HepG2 (cell line): ENCODE measurements around the gene KIF1B. TPM values are rescaled to one million over a fixed set of nuclear protein-coding genes. Genes with fewer than 3 reads are reported as not detected.
A peak's percentile ranks its signal among the peaks of the same experiment; 100 is the strongest.

Experiments
- CREB1 ChIP-seq, 2 experiments: fragments of 450-650 bp in 1 of 2; IDR thresholded peaks; 2 replicates each; pipeline ENCODE4 v1.6.1; 2016 to 2017; ENCODE audit warnings: control low read depth in 1 of 2, mild to moderate bottlenecking in 1 of 2, missing compliant biosample characterization in 1 of 2, missing genetic modification characterization in 1 of 2
- FOXK1 ChIP-seq: sonication (generic); formaldehyde crosslinking; IDR thresholded peaks from 2 replicates; pipeline ENCODE4 v1.4.0; 2020; ENCODE audit warnings: low read depth, missing genetic modification reagents, borderline replicate concordance
- HIVEP1 ChIP-seq: sonication (generic); formaldehyde crosslinking; IDR thresholded peaks from 2 replicates; pipeline ENCODE4 v1.4.0; 2020; ENCODE audit warnings: mild to moderate bottlenecking, missing genetic modification reagents
- HNRNPUL1 ChIP-seq: fragments of 200-400 bp; formaldehyde crosslinking; IDR thresholded peaks from 2 replicates; pipeline ENCODE4 v1.6.1; 2017; ENCODE audit warnings: low read depth, mild to moderate bottlenecking, low read length, moderate library complexity
- NONO ChIP-seq, 2 experiments: fragments of 450-650 bp in 1 of 2; sonication (generic) in 1 of 2; formaldehyde crosslinking in 1 of 2; IDR thresholded peaks in 1 of 2; conservative IDR thresholded peaks in 1 of 2; 2 replicates each; pipeline versions ENCODE4 v1.6.1 to v1.8.0; 2017 to 2022; ENCODE audit warnings: mild to moderate bottlenecking in 1 of 2, missing genetic modification reagents in 1 of 2, moderate library complexity in 1 of 2
- POGZ ChIP-seq: sonication (generic); formaldehyde crosslinking; IDR thresholded peaks from 2 replicates; pipeline ENCODE4 v1.4.0; 2020; ENCODE audit warnings: mild to moderate bottlenecking, missing genetic modification reagents
- RBAK ChIP-seq: sonication (generic); formaldehyde crosslinking; IDR thresholded peaks from 2 replicates; pipeline ENCODE4 v1.5.1; 2020; ENCODE audit warnings: mild to moderate bottlenecking, missing genetic modification reagents
- RXRB ChIP-seq: IDR thresholded peaks from 2 replicates; pipeline ENCODE4 v1.6.1; 2016; ENCODE audit warnings: borderline replicate concordance, missing genetic modification reagents, missing compliant biosample characterization
- SMAD9 ChIP-seq: sonication (generic); formaldehyde crosslinking; IDR thresholded peaks from 2 replicates; pipeline ENCODE4 v1.5.1; 2020; ENCODE audit warnings: mild to moderate bottlenecking, missing genetic modification reagents
- SRY ChIP-seq: sonication (generic); formaldehyde crosslinking; IDR thresholded peaks from 2 replicates; pipeline ENCODE4 v1.8.0; 2022; ENCODE audit warnings: mild to moderate bottlenecking, missing genetic modification reagents
- SSRP1 ChIP-seq: IDR thresholded peaks from 2 replicates; pipeline ENCODE4 v1.6.1; 2016; ENCODE audit warnings: control low read depth
- TBX2 ChIP-seq: sonication (generic); formaldehyde crosslinking; IDR thresholded peaks from 2 replicates; pipeline ENCODE4 v1.5.0; 2020; ENCODE audit warnings: missing genetic modification reagents, mild to moderate bottlenecking, borderline replicate concordance
- ZBTB25 ChIP-seq: IDR thresholded peaks from 2 replicates; pipeline ENCODE4 v1.6.1; 2018; ENCODE audit warnings: missing genetic modification reagents
- ZHX2 ChIP-seq, 2 experiments: sonication (generic) in 1 of 2; formaldehyde crosslinking in 1 of 2; IDR thresholded peaks; 2 replicates each; pipeline versions ENCODE4 v1.6.1 to v1.9.0; 2014 to 2022; ENCODE audit warnings: antibody characterized with exemption in 1 of 2, borderline replicate concordance in 1 of 2, inconsistent platforms in 1 of 2, low read depth in 1 of 2, missing genetic modification reagents in 1 of 2
- ZNF264 ChIP-seq: sonication (generic); formaldehyde crosslinking; IDR thresholded peaks from 2 replicates; pipeline ENCODE4 v1.4.0; 2020; ENCODE audit warnings: missing genetic modification reagents
- ZNF574 ChIP-seq: sonication (generic); formaldehyde crosslinking; IDR thresholded peaks from 2 replicates; pipeline ENCODE4 v1.4.0; 2020; ENCODE audit warnings: missing genetic modification reagents
- ZNF580 ChIP-seq: IDR thresholded peaks from 2 replicates; pipeline ENCODE4 v1.6.1; 2016; ENCODE audit warnings: low read depth, borderline replicate concordance
- ZSCAN29 ChIP-seq: sonication (generic); formaldehyde crosslinking; conservative IDR thresholded peaks from 2 replicates; pipeline ENCODE4 v1.4.0; 2020; ENCODE audit warnings: mild to moderate bottlenecking, missing genetic modification reagents
- polyA plus RNA-seq, 8 experiments: library from polyadenylated mRNA; depleted of rRNA in 3 of 8; stranded (reverse) in 7 of 8; unstranded in 1 of 8; fragments of >200 nt; fragmentation: Illumina TruSeq in 4 of 8; extraction: Trizol in 4 of 8; gene quantifications; 2 replicates each; pipeline versions ENCODE4 v1.2.1 to v1.2.3, GENCODE V29; 2011 to 2016; ENCODE audit warnings: low read depth in 4 of 8, missing spikeins in 1 of 8, mixed read lengths in 1 of 8; ENCODE audit not compliant: insufficient read depth in 1 of 8
- total RNA-seq, 5 experiments: library from RNA; depleted of rRNA; stranded (reverse); fragments of >200 nt; fragmentation: Illumina TruSeq; extraction: Trizol; gene quantifications; 2 replicates each; pipeline ENCODE4 v1.2.3, GENCODE V29; 2016; ENCODE audit warnings: low read depth in 1 of 5

The KIF1B gene
- total and polyA plus RNA-seq, 2 of the 13 experiments (the other 11 are each of a cell fraction or from before 2014, with no cell fraction given): 26.7 to 32.5 TPM

- no peak for TF ChIP-seq SMAD9 (CRISPR knock-in tag)
- TF ChIP-seq POGZ (CRISPR knock-in tag): peak; percentile 85; the same call in 1 of the 2 replicates
- TF ChIP-seq ZNF264 (CRISPR knock-in tag): peak; percentile 76; the same call in 1 of the 2 replicates
- TF ChIP-seq TBX2 (CRISPR knock-in tag): peak; percentile 92; the same call in 1 of the 2 replicates
- TF ChIP-seq HNRNPUL1: no peak
- peak; percentile 73; the same call in 1 of the 2 replicates for TF ChIP-seq ZNF574 (CRISPR knock-in tag)
- 0 out of 2 replicates have a peak, but pooled peaks have one; percentile 44 for TF ChIP-seq HIVEP1 (CRISPR knock-in tag)
- TF ChIP-seq ZSCAN29 (CRISPR knock-in tag): peak; percentile 98
- TF ChIP-seq ZNF580 (CRISPR knock-in tag): 0 out of 2 replicates have a peak, but pooled peaks have one; percentile 19
- TF ChIP-seq FOXK1 (CRISPR knock-in tag): peak; percentile 20; the same call in 1 of the 2 replicates
- 0 out of 2 replicates have a peak, but pooled peaks have one; percentile 21 for TF ChIP-seq ZHX2 (IDR thresholded peaks at IDR 0.05; ENCODE audit: low read depth)
- no peak; the same call in 1 of the 2 replicates for TF ChIP-seq ZHX2 (CRISPR knock-in tag; IDR thresholded peaks at IDR 0.05; ENCODE audit: borderline replicate concordance)
- TF ChIP-seq RBAK (CRISPR knock-in tag): no peak
- 0 out of 2 replicates have a peak, but pooled peaks have one; percentile 21 for TF ChIP-seq SSRP1
- TF ChIP-seq ZBTB25 (CRISPR knock-in tag): peak; percentile 27; the same call in 1 of the 2 replicates
- TF ChIP-seq NONO (IDR thresholded peaks at IDR 0.05): no peak
- peak; percentile 86 for TF ChIP-seq NONO (CRISPR knock-in tag; conservative IDR thresholded peaks at IDR 0.05)
- TF ChIP-seq CREB1 (IDR thresholded peaks at IDR 0.05): no peak
- TF ChIP-seq CREB1 (CRISPR knock-in tag; IDR thresholded peaks at IDR 0.05): peak; percentile 86
- TF ChIP-seq RXRB (CRISPR knock-in tag): peak; percentile 94
- TF ChIP-seq SRY (CRISPR knock-in tag): no peak; the same call in 1 of the 2 replicates
Measured at GRCh38 chr1:10171105-10171767, 39.1 kb upstream of the KIF1B start (continued).
